Testis (tissue), 3 donors: ENCODE measurements around the gene MPG. TPM values are rescaled to one million over a fixed set of nuclear protein-coding genes. Genes with fewer than 3 reads are reported as not detected.

ENCODE experiments used
- DNase-seq: peaks from one replicate; pipeline ENCODE4 v3.0.0-alpha.2; 2019
- H3K27ac ChIP-seq, 2 donors: fragments of 200-600 bp; sonication (generic); one replicate each; pipeline ENCODE4 v1.5.1; 2019
- H3K27me3 ChIP-seq: fragments of 200-600 bp; sonication (generic); one replicate; pipeline ENCODE4 v1.5.1; 2019
- H3K36me3 ChIP-seq: fragments of 200-600 bp; sonication (generic); one replicate; pipeline ENCODE4 v1.5.1; 2017; ENCODE audit warnings: low read depth; ENCODE audit errors: missing control alignments
- H3K4me1 ChIP-seq: fragments of 200-600 bp; sonication (generic); one replicate; pipeline ENCODE4 v1.5.1; 2019
- H3K4me3 ChIP-seq, 2 donors: fragments of 200-600 bp; sonication (generic); one replicate each; pipeline ENCODE4 v1.5.1; 2017 to 2019
- H3K9me3 ChIP-seq: fragments of 200-600 bp; sonication (generic); one replicate; pipeline ENCODE4 v1.5.1; 2017
- CTCF ChIP-seq, 3 experiments: fragments of 450-650 bp in 2 of 3; fragments of 200-600 bp in 1 of 3; sonication (generic) in 1 of 3; IDR thresholded peaks; one replicate each; pipeline ENCODE4 v1.5.1; 2016 to 2019; ENCODE audit warnings: antibody characterized with exemption in 3 of 3, mild to moderate bottlenecking in 2 of 3, moderate library complexity in 1 of 3
- POLR2A ChIP-seq: fragments of 450-650 bp; IDR thresholded peaks from one replicate; pipeline ENCODE4 v1.6.1; 2017; ENCODE audit warnings: antibody characterized with exemption, mild to moderate bottlenecking, moderate library complexity
- WGBS, 2 donors: methylation state at CpG; one replicate each; pipeline ENCODE4 v1.1.5; 2018; 5-methylcytosine and 5-hydroxymethylcytosine counted together
- intact Hi-C: fragments of 100-400 bp; cut with DNase I; formaldehyde crosslinking; loops from one replicate; pipeline ENCODE4 v1.15.1; 2023; ENCODE audit warnings: low total_unique reads
- polyA plus RNA-seq: library from polyadenylated mRNA; stranded (reverse); fragments of 350-450 nt; fragmentation: Illumina TruSeq; extraction: RNeasy Lipid Tissue Mini Kit (QIAGEN cat#74804); gene quantifications from one replicate; pipeline ENCODE4 v1.2.3, GENCODE V29; 2014; ENCODE audit warnings: low read depth, low replicate concordance; ENCODE audit not compliant: insufficient read depth
- total RNA-seq, 2 donors: library from RNA; depleted of rRNA; stranded (reverse); fragments of >200 nt; gene quantifications; one replicate each; pipeline ENCODE4 v1.2.3, GENCODE V29; 2016

Gene MPG
- total and polyA plus RNA-seq, 3 donors from 2014 or later, result 42.6 to 61.7 (median 44.8) TPM

GRCh38 chr16:56231-56927, 21.6 kb upstream of the MPG start:
- Histone ChIP-seq H3K4me3 (no peak overlapping the region), H3K9me3 (no peaks in the 10 kb centered on the region), H3K36me3 (no peaks in the 10 kb centered on the region), H3K4me1 (peaks cover 4% of the 10 kb centered on the region), H3K27me3 (no peaks in the 10 kb centered on the region), H3K27ac (no peak overlapping the region)
- DNase-seq, result no peak
- intact Hi-C loops, result no loop called here
- TF ChIP-seq POLR2A (no peak), CTCF (IDR thresholded peaks at IDR 0.05) (no peak)
- WGBS, 2 donors, result 88 to 94% methylated on average over 7 to 17 of the region's 17 CpGs

- H3K36me3 ChIP-seq, result no peaks in the 10 kb centered on the region
- WGBS, 2 donors, result 75 to 78% methylated on average over 4 to 8 of the region's 8 CpGs
- H3K27ac ChIP-seq, result no peak overlapping the region
- no peak overlapping the region for H3K4me3 ChIP-seq
- H3K9me3 ChIP-seq, result no peaks in the 10 kb centered on the region
- DNase-seq, result no peak
- H3K27me3 ChIP-seq, result no peaks in the 10 kb centered on the region
- TF ChIP-seq CTCF (IDR thresholded peaks at IDR 0.05), result no peak
- TF ChIP-seq POLR2A, result no peak
- intact Hi-C loops, result no loop called here
- H3K4me1 ChIP-seq, result peaks cover 4% of the 10 kb centered on the region
Observed at GRCh38 chr16:57711-58110, 20.3 kb upstream of the MPG start.

- no peak for DNase-seq
- intact Hi-C loops, result no loop called here
- no peaks in the 10 kb centered on the region for H3K9me3 ChIP-seq
- H3K27me3 ChIP-seq, result no peaks in the 10 kb centered on the region
- peaks cover 4% of the 10 kb centered on the region for H3K4me1 ChIP-seq
- H3K4me3 ChIP-seq, result no peak overlapping the region
- H3K36me3 ChIP-seq, result no peaks in the 10 kb centered on the region
- TF ChIP-seq POLR2A, result no peak
- TF ChIP-seq CTCF (IDR thresholded peaks at IDR 0.05), result no peak
- H3K27ac ChIP-seq, result no peak overlapping the region
- WGBS, 2 donors, result 87 to 89% methylated on average over 23 to 29 of the region's 29 CpGs
Observed at GRCh38 chr16:58491-59439, 19.3 kb upstream of the MPG start.

GRCh38 chr16:59440-60059, 18.5 kb upstream of the MPG start:
- TF ChIP-seq POLR2A (no peak), CTCF (IDR thresholded peaks at IDR 0.05) (no peak)
- no peaks in the 10 kb centered on the region for H3K27me3 ChIP-seq
- 85 to 90% methylated on average over 8 to 14 of the region's 14 CpGs for WGBS, 2 donors
- DNase-seq, result no peak
- no peaks in the 10 kb centered on the region for H3K4me1 ChIP-seq
- H3K4me3 ChIP-seq, result no peak overlapping the region
- no peak overlapping the region for H3K27ac ChIP-seq
- intact Hi-C loops, result no loop called here
- H3K9me3 ChIP-seq, result no peaks in the 10 kb centered on the region
- H3K36me3 ChIP-seq, result no peaks in the 10 kb centered on the region
